Left ventricle myocardium superior (tissue), 1 donor: ENCODE measurements around the gene LRP1-AS. TPM values are rescaled to one million over a fixed set of nuclear protein-coding genes. Genes with fewer than 3 reads are reported as not detected.

ENCODE experiments used
- ATAC-seq: fragments of 200-7000 bp; cut with Tn5 transposase; one replicate; pipeline ENCODE4 v1.9.1; 2020; ENCODE audit warnings: mild to moderate bottlenecking, moderate library complexity
- DNase-seq: peaks from one replicate; pipeline ENCODE4 v3.0.0-alpha.2; 2020
- intact Hi-C: fragments of 100-400 bp; cut with micrococcal nuclease; formaldehyde crosslinking; loops from one replicate; pipeline ENCODE4 v1.11.0; 2022
- total RNA-seq: library from RNA; stranded (reverse); fragmentation: NEBNext Ultra II Directional; extraction: Animal tissue kit (Norgen Biotek cat#: 25700); gene quantifications from one replicate; pipeline ENCODE4 v1.2.1, GENCODE V29; 2021
- donor health status: DM: no; HTN: yes; CAD: no; lungs with severe emphysema.

LRP1-AS gene
- total RNA-seq, 1 donor from 2014 or later, result not detected

DNA sequence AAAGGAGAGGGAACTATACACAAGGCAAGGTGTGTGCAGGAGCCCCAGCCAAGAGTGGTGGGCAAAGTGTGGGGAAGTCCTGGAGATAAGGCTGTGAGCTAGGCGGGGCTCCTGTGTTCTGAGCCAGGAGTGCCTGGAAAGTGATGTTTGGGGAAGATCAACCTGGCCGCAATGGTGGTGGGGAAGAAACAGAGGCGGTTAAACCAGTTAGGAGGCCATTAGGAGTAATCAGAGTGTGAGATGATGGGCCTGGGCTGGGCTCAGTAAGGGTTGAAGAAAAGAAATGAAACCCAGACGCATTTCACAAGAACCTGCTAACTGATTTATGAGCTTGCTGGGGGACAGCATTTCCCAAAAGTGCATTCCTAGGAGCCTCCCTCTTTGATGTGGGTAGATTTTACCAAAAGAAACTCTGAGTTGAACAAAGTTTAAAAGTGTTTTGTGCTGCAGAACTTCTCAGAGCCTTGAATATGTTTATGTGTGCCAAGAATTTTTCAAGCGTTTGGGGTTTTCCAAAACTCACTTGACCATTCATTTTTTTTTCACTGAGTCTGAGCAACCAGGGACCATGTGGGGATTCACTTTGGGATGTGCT lies 34.2 kb upstream of the LRP1-AS start:
- no peak for DNase-seq
- intact Hi-C loops, result loop anchor here (2.0 kb wide), 1 partner anchor 53 kb away; the partner anchor contains the start of gene LRP1
- ATAC-seq, result no peak

- intact Hi-C loops, result no loop called here
- ATAC-seq (no peak), DNase-seq (no peak)
Measured at GRCh38 chr12:57181072-57181471, 33.7 kb upstream of the LRP1-AS start.

DNA sequence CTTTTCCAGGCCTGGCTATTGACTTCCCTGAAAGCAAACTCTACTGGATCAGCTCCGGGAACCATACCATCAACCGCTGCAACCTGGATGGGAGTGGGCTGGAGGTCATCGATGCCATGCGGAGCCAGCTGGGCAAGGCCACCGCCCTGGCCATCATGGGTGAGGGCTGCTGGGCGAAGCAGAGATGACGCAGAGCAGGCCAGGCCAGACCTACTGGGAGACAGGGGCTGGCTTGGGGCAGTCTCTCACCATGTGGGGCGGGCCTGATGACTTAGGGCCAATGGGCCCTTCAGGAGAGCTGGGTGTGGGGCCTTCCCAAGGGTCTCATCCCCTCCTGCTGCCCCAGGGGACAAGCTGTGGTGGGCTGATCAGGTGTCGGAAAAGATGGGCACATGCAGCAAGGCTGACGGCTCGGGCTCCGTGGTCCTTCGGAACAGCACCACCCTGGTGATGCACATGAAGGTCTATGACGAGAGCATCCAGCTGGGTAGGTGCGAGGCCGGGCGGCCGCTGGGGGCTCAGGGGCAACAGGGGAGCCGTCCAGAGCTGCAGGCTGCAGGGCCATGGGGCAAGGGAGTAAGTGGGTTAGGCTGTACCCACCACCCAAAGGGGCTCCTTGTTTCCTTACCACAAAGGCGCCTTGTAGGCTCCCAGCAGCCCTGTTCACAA lies 33.0 kb upstream of the LRP1-AS start:
- DNase-seq (no peak), ATAC-seq (no peak)
- intact Hi-C loops, result no loop called here

GRCh38 chr12:57179331-57180086 lies 32.1 kb upstream of the LRP1-AS start:
- no peak for DNase-seq
- ATAC-seq, result no peak
- intact Hi-C loops, result no loop called here

DNA sequence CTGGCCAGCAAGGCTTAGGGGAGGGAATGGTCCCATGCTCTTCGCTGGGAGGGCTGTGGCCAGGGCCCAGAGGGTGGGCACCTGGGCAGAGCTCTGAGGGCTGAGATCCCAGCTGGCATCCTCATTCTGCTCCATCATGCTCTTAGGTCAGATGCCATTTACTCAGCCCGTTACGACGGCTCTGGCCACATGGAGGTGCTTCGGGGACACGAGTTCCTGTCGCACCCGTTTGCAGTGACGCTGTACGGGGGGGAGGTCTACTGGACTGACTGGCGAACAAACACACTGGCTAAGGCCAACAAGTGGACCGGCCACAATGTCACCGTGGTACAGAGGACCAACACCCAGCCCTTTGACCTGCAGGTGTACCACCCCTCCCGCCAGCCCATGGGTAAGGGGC lies 30.8 kb upstream of the LRP1-AS start:
- DNase-seq (no peak), ATAC-seq (no peak)

DNA sequence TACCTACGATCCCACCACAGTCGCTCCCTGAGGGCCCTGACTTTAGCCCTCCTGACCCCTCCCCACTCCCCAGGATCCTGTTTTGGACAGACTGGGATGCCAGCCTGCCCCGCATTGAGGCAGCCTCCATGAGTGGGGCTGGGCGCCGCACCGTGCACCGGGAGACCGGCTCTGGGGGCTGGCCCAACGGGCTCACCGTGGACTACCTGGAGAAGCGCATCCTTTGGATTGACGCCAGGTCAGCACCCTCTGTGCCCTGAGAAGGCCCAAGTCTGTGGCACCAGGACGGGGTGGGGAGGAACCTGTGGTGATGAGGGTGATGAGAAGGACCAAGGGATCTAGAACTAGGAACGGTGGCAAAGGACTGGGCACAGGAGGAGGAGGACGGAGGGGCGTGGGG lies 29.9 kb upstream of the LRP1-AS start:
- intact Hi-C loops, result no loop called here
- no peak for DNase-seq

More for the DNA sequence above, 30.8 kb upstream of the LRP1-AS start:
- intact Hi-C loops, result no loop called here

DNA sequence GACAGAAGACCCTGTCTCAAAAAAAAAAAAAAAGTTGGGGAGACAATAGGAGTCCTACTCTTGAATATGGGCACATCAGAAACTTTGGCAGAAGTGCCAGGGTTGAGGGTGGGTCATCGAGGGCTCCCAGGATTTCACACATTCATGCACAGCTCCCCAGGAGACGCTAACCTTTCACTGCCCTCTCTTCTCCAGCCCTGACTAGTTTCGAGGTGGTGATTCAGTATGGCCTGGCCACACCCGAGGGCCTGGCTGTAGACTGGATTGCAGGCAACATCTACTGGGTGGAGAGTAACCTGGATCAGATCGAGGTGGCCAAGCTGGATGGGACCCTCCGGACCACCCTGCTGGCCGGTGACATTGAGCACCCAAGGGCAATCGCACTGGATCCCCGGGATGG lies 29.4 kb upstream of the LRP1-AS start:
- DNase-seq, result no peak
- intact Hi-C loops, result no loop called here
- no peak for ATAC-seq

More for the DNA sequence above, 29.9 kb upstream of the LRP1-AS start:
- ATAC-seq, result no peak

DNA sequence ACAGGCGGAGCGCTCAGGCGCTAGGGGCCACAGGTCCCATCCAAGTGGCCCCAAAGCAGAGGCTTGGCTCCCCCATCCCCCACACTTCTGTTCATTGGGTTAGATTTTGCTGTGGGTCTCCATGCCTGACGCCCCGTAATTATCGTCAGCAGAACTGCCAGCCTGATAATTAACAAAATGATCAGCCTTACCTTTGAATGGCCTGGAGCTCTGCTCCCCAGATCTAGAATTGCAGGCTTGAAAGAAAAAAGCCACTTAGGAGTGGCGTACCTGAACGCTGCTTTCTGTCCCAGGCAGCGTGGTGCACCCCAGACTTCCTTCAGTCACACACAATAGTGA lies 28.7 kb upstream of the LRP1-AS start:
- DNase-seq (no peak), ATAC-seq (no peak)
- intact Hi-C loops, result no loop called here

DNA sequence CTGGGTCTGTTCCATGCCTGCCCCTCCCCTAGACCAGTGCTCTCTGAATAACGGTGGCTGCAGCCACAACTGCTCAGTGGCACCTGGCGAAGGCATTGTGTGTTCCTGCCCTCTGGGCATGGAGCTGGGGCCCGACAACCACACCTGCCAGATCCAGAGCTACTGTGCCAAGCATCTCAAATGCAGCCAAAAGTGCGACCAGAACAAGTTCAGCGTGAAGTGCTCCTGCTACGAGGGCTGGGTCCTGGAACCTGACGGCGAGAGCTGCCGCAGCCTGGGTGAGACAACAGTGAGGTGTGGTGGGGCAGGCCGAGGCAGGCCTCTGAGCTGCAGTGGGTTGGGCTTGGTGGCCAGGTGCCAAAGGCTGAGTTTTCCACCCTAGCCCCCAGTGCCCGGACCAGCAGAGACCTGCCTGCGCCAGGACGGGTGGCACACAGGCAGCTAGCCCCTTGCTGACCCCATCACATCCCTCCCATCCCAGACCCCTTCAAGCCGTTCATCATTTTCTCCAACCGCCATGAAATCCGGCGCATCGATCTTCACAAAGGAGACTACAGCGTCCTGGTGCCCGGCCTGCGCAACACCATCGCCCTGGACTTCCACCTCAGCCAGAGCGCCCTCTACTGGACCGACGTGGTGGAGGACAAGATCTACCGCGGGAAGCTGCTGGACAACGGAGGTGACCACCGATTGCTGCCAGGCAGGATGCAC lies 28.2 kb upstream of the LRP1-AS start:
- intact Hi-C loops, result no loop called here
- DNase-seq (peak; percentile 91), ATAC-seq (peak; percentile 69)

GRCh38 chr12:57173683-57174082 lies 26.3 kb upstream of the LRP1-AS start:
- DNase-seq (no peak), ATAC-seq (no peak)
- intact Hi-C loops, result no loop called here

- intact Hi-C loops, result no loop called here
- peak; percentile 59 for DNase-seq
- ATAC-seq, result peak; percentile 31
Measured at GRCh38 chr12:57173089-57173488, 25.7 kb upstream of the LRP1-AS start.

DNA sequence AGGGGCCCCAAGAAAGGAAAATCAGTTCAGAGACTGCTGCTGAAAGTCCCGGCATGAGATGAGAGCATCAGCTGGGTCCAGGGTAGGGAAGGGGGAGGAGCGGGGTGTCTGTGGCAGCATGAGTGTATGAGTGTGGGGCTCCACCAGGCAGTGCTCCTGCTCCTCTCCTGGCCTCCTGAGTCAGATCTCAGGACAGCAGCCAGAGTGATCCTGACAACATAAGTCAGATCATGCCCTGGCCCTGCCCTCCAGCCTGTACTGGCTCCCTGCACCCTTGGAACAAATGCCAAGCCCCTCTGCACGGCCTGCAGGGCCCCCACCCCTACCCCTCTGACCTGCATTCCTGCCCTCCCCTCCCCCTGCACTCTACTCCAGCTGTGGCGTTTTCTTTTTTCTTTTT lies 24.2 kb upstream of the LRP1-AS start:
- intact Hi-C loops, result no loop called here
- DNase-seq, result no peak
- ATAC-seq, result peak; percentile 14

DNA sequence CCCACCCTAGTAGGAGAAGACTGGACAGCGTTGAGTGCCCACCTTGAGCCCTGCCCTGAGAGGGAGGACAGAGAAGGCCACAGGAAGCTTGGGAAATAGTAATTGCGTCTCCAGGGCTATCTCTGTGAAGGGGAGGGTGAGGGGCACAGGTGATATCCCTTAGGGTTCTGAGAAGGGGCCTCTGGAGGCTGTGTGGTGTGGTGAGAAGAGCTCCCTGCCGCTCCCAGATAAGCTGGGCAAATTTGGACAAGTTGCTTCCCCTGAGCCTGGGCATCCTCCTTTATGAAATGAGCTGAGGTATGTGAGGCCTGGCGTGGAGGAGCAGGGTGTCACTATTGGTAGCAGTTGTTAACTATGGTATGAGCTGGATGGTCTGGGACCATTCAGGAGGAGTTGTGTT lies 23.5 kb upstream of the LRP1-AS start:
- ATAC-seq, result no peak
- intact Hi-C loops, result no loop called here
- DNase-seq, result no peak

- no peak for ATAC-seq
- DNase-seq, result no peak
- intact Hi-C loops, result no loop called here
Measured at GRCh38 chr12:57170408-57170807, 23.0 kb upstream of the LRP1-AS start.

- DNase-seq (no peak), ATAC-seq (no peak)
- intact Hi-C loops, result no loop called here
Measured at GRCh38 chr12:57169969-57170368, 22.6 kb upstream of the LRP1-AS start.

GRCh38 chr12:57169046-57169795 lies 21.8 kb upstream of the LRP1-AS start:
- DNase-seq (no peak), ATAC-seq (no peak)
- intact Hi-C loops, result no loop called here

DNA sequence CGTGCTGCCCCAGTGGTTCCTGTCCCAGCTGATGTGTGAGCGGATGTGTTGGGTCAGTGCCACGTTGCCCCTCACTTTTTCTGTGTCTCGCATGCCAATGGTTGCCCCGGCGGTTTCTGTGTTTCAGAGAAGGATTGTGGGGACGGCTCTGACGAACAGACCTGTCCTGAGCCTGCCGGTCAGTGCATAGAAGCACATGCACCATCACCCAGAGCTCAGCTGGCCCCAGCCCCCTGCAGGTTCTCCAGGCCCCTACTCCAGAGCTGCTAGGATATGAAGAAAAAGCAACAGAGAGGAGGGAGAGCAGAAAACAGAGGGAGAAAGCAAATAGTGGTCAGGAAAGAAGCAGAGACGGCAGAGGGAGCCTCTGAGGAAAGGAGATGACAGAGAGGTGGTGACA lies 20.6 kb upstream of the LRP1-AS start:
- ATAC-seq (no peak), DNase-seq (no peak)
- intact Hi-C loops, result no loop called here

DNA sequence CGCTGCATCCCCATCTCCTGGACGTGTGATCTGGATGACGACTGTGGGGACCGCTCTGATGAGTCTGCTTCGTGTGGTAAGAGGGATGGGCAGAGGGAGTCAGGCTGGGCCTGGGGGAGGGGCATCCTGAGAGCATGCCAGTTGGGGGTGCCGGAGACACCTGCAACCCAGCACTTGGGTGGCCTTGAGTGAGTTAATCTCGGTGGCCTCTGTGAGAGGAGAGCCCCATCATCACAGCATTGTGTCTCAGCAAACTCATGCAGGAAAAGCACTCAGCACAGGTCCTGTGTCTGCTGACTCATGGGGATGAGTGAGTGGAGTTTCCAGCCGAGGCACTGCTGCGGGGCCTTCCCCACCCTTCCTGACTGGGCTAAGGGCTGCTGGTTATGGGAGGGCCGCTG lies 19.6 kb upstream of the LRP1-AS start:
- no peak for ATAC-seq
- intact Hi-C loops, result no loop called here
- no peak for DNase-seq

- ATAC-seq (no peak), DNase-seq (no peak)
- intact Hi-C loops, result no loop called here
Measured at GRCh38 chr12:57165741-57166140, 18.3 kb upstream of the LRP1-AS start.
